Posterior cingulate gyrus (tissue), 11 donors: Measurements from ENCODE around the gene PPP2R2D.

Experiments
- DNase-seq, 10 donors: peaks; one replicate each; pipeline versions ENCODE4 v3.0.0 to v3.0.0-alpha.2; 2020 to 2021; ENCODE audit warnings: mixed read lengths in 3 of 10
- intact Hi-C: fragments of 100-400 bp; cut with DNase I; formaldehyde crosslinking; loops from one replicate; pipeline ENCODE4 v1.15.1; 2023

Gene PPP2R2D

GRCh38 chr10:132006966-132007365, 106.2 kb downstream of the PPP2R2D start:
- intact Hi-C loops, result no loop called here
- DNase-seq, result peak in 1 of 10 donors; percentile 14

- DNase-seq, result peak in 1 of 10 donors; percentile 21
- intact Hi-C loops, result no loop called here
These were observed 106.9 kb downstream of the PPP2R2D start for GRCh38 chr10:132007681-132008080.
